Breast epithelium (tissue), 3 donors: ENCODE data around the gene PATZ1.

Experiments used
- CTCF ChIP-seq, 3 donors: fragments of 450-650 bp; IDR thresholded peaks; one replicate each; pipeline ENCODE4 v1.5.1; 2016 to 2017; ENCODE audit warnings: antibody characterized with exemption in 3 of 3, mild to moderate bottlenecking in 3 of 3, moderate library complexity in 3 of 3
- POLR2A ChIP-seq: fragments of 450-650 bp; IDR thresholded peaks from one replicate; pipeline ENCODE4 v1.6.1; 2016; ENCODE audit warnings: antibody characterized with exemption, mild to moderate bottlenecking, moderate library complexity
- POLR2AphosphoS5 ChIP-seq, 3 donors: sonication (generic); formaldehyde crosslinking; IDR thresholded peaks; one replicate each; pipeline ENCODE4 v1.6.1; 2017; ENCODE audit warnings: antibody characterized with exemption in 3 of 3

- TF ChIP-seq CTCF (IDR thresholded peaks at IDR 0.05), result no peak
- no peak for TF ChIP-seq POLR2A
- no peak for TF ChIP-seq POLR2AphosphoS5 (IDR thresholded peaks at IDR 0.05)
Observed at GRCh38 chr22:31344578-31345330, 1.4 kb downstream of the PATZ1 start.
